NCI-H345 treated with DMSO at 0.1 percent for 48 hours (cell line): ENCODE measurements around the gene FAM177A1.
"Not testable (repeated sequence)": the region's sequence is repeated elsewhere in the genome, so short reads cannot be mapped to it uniquely, and the experiment has no call there.

ENCODE experiments used
- DNase-seq: peaks from one replicate; lab custom pipeline; 2025; ENCODE audit not compliant: unreplicated experiment; lab: John Stamatoyannopoulos, UW

Gene FAM177A1, protein sequence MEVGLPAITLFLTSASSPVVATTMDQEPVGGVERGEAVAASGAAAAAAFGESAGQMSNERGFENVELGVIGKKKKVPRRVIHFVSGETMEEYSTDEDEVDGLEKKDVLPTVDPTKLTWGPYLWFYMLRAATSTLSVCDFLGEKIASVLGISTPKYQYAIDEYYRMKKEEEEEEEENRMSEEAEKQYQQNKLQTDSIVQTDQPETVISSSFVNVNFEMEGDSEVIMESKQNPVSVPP

DNA sequence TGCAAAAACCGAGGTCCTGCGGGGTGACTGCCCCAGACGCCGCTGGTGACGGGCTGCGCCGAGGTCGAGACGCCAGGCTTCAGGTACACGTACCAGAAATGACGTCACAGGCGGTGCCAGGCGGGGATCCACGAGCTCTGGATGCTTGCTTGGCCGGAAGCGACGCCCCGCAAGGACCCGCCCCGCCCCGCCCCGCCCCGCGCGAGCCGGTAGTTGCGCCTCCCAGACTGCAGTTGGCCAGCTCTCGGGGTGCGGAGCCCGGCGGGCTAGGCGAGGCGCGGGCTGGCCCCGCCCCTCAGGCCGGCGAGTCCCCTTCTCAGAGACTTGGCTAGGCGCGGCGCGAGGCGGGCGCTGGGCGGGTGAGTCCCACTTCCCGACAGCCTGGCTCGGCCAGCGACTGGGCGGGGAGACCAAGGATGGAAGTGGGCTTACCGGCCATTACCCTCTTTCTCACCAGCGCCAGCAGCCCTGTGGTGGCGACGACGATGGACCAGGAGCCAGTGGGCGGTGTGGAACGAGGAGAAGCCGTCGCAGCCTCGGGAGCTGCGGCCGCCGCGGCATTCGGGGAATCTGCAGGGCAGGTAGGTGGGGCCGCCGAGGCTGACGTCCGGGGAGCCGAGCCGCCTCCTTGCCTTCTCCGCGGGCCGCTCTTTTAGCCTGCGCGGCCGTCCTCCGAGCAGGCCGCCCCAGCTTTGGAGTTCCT, at the start of gene FAM177A1:
Gene FAM177A1 (plus strand): TSS at position 225 of the 703 bp plus-strand sequence. CDS start 192 bp downstream, at position 417.
- peak; percentile 97 for DNase-seq

DNA sequence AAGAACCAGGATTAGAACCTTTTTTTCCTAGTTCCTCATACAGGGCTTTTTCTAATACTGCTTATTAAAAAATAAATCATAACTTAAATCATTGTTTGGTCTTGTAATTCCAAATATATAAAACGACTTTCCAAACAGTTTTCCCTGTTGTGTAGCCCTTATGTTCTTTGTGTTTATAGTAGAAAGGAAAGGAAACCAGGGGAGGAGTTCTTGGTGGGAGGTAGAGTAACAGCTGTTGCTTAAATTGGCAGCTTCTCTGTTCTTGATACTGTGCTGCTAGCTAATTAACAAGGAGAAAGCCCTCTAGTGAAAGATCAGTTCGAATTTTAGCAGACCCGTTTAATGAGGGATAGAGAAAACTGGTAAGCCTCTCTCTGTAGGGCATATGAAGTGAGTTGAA, 48.3 kb upstream of the FAM177A1 start:
- no peak for DNase-seq

DNA sequence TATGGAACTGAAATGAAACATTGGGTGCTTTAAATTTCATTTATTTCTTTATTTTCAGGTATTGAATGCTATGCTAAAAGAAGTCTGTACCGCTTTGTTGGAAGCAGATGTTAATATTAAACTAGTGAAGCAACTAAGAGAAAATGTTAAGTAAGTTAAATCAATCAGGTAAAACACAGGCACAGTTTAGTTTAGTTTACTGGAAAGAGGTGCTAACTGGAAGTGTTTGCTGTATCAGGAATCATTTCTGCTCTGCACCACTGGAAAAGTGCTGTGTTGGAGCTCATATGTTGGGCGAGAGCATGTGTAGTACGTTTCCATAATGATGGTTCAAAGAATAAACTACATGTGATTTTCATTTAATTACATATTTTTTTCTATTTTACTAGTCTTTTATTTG, 46.6 kb upstream of the FAM177A1 start:
- DNase-seq = no peak

DNA sequence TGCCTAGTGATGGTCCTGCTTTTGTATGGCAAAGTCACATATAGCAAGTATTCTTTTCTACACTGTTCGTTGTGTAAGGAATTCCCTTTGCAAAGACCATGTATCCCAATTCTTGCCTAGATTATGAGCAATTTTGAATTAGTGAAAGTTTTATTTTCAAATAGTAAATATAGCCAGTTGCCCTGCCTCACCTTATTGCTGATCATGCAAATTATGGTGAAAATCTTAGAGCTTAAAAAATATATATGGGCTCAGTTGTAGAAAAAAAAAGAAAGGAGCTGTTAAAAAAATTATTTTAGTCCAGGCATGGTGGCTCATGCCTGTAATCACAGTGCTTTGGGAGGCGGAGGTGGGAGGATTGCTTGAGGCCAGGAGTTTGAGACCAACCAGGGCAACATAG, 44.5 kb upstream of the FAM177A1 start:
- no peak for DNase-seq

DNA sequence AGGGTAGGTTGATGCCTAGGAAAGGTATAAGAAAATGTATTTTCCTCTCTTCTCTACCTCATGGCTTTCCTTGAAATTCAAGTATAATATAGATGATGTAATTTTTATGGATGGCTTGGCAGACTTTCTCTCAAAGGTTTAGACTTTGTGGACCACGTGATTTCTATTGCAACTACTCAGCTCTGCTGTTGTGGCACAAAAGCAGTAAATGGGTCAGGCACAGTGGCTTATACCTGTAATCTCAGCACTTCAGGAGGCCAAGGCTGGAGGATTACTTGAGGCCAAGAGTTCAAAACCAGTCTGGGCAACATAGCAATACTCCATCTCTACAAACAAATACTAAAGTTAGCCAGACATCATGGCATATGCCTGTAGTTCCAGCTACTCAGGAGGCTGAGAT, 41.2 kb upstream of the FAM177A1 start:
- no peak for DNase-seq

DNA sequence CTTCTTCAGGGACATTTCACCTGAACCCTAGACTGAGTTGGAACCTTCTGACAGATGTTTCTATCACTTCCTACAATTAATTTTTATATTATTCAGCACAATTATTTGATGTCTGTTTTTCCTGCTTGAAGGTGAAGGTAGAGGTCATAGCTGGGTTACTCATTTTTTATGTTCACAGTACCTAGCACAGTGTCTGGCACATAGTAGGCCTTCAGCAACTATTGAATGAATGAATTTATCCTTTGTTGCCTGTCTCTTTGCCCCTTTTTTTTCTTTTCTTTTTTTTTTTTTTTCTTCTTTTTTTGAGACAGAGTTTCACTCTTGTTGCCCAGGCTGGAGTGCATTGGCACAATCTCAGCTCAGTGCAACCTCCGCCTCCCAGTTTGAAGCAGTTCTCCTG, 29.5 kb upstream of the FAM177A1 start:
- DNase-seq = no peak

DNA sequence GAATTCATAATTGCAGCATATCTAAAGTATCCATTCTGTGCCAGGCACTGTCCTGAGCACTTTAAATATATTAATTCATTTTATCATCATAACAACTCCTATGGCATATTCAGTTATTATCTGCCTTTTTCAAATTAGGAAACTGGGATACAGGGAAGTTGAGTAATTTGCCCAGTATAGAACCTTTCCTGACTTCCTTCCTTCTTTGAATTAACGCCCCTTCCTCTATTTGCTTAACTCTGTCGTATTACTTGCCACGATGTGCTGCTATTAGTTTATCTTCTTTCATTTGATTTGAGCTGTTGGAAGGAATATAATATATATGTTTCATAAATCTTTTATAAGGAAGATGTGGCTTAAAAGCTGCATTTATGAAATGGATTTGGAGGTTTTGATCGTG, 25.4 kb upstream of the FAM177A1 start:
- no peak for DNase-seq

DNA sequence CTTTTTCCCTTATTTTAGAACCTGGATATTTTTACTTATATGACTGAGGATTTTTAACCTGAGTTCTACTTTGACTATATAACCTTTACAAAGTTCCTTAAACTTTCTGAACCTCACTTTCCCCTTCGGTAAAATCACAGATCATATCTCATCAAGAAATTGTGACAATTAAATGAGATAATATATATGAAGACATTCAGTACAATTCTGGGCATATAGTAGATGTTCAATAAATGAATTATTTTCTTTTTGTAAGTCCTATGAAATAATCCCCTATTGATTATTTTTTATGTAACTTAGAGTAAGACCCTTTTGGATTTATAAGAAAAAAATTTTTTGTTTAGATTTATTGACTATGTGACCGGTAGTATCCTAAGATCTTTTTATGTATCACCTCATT, 17.6 kb upstream of the FAM177A1 start:
- DNase-seq = no peak

DNA sequence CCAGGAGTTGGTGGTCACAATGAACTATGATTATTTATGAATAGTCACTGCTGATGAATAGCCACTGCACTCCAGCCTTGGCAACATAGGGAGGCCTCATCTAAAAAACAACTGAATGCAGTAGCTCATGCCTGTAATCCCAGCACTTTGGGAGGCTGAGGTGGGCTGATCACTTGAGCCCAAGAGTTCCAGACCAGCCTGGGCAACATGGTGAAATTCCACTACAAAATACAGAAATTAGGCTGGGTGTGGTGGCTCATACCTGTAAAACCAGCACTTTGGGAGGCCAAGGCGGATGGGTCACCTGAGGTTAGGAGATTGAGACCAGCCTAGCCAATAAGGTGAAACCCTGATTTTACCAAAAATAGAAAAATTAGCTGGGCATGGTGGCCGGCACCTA, 13.5 kb upstream of the FAM177A1 start:
- no peak for DNase-seq

DNA sequence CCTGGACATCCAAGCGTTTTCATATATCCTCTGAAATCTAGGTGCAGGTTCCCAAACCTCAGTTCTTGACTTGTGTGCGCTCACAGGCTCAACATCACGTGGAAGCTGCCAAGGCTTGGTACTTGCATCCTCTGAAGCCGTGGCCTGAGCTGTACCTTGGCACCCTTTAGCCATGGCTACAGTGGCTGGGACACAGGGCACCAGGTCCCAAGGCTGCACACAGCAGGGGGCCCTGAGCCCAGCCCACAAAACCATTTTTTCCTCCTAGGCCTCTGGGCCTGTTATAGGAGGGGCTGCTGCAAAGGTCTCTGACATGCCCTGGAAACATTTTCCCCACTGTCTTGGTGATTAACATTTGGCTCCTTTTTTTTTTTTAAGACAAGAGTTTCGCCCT, 11.6 kb upstream of the FAM177A1 start:
- DNase-seq = no peak

DNA sequence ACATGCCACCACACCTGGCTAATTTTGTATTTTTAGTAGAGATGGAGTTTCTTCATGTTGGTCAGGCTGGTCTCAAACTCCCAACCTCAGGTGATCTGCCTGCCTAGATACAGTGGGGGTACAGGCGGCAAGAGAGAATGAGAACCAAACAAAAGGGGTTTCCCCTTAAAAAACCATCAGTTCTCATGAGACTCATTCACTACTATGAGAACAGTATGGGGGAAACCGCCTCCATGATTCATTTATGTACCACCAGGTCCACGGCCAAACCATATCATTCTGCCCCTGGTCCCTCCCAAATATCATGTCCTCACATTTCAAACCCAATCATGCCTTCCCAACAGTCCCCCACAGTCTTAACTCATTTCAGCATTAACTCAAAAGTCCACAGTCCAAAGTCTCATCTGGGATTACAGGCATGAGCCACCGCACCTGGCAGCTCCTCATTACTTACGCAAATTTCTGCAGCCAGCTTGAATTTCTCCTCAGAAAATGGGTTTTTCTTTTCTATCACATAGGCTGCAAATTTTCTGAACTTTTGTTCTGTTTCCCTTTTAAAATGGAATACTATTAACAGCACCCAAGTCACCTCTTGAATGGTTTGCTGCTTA, 11.0 kb upstream of the FAM177A1 start:
- DNase-seq = not testable (repeated sequence)

DNA sequence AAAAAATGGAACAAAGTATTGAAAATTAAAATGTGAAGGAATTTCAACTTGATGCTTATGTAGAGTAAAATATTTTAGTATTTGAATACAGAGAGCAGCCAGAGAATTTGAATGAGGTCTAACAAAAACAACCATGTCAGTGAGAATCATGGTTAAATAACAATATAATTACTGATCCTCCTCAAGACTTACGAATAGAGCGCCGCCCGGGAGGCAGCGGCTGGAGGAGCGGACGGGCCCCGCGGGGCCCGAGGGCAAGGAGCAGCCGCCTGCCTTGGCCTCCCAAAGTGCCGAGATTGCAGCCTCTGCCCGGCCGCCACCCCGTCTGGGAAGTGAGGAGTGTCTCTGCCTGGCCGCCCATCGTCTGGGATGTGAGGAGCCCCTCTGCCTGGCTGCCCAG, 7.8 kb upstream of the FAM177A1 start:
- not testable (repeated sequence) for DNase-seq

DNA sequence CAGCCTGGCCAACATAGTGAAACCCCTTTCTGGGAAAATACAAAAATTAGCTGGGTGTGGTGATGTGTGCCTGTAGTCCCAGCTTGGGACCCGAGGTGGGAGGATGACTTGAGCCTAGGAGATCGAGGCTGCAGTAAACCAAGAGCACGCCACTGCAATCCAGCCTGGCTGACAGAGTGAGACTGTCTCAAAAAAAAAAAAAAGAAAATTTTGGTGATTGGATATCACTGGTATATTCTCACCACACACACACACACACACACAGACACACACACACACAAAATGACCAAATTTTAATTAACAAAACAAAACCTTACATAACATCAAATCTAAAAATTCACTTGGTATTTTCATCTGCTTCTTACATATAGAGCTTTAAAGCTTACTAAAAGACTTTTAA, 3.4 kb upstream of the FAM177A1 start:
- DNase-seq = no peak

DNA sequence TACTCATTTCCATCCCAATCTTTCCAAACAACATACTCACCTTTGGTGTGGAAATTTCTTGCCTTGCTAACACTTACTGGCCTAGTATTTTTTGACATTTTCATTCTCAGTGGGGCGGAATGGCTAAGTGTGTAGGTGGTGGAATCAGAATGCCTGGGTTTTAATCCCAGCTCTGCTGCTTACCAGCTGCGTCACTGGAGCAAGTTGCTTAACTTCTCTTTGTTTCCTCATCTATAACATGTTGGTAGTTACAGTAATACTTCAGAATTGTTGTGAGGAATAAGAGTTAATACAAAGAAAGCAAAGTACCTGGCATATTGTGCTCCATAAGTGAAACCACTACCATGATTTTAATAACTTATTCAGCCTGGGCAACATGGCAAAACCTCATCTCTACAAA, 3.0 kb upstream of the FAM177A1 start:
- DNase-seq = no peak

DNA sequence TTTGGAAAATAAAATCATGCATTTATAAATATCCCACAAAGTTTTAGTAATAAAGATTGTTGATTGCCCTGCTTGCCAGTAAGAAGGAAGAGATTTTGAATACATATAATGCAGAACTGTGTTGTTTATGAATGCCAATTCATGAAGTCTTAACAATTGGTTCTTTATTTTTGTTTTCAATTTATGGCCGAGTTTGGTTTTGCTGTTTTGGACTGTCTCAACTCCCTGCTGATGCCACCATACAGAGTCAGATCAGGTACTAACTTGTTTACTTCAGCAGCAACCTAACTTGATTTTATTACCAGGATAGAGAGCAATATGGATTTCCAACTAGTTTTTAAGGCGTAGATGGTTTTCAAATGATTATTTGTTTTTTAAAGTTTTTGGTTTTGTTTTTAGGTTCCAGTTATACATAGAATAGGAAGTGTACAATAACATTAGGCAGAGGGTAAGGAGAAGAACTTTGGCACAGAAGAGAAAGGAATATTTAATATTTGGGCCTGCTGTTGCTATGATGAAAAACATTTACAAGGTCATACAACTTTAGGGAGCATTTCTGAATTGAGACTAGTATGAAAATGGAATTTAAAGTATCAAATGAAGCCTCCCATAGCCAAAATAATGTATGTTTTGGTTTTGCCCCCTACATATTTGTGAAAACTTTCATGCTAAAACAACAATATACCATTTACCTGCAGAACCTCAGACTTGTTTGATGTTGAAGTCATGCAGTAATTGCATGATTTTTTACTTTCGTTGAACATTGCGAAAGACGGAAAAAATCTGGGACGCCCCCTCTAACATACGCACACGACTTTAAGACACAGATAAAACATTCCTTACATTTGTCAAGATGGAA, 904 bp upstream of the FAM177A1 start:
- no peak for DNase-seq

DNA sequence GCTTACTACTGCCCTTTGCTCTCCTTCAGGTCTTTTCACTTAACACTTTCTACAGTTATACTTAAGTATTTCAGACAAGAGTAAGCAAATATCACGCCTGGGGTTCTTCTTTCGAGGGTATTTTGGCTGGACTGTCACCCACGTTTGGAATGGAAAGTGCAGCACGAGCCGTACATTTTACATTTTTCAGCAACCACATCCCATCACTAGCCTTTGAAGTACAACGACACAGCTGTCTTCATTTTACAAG, 349 bp upstream of the FAM177A1 start:
- no peak for DNase-seq

DNA sequence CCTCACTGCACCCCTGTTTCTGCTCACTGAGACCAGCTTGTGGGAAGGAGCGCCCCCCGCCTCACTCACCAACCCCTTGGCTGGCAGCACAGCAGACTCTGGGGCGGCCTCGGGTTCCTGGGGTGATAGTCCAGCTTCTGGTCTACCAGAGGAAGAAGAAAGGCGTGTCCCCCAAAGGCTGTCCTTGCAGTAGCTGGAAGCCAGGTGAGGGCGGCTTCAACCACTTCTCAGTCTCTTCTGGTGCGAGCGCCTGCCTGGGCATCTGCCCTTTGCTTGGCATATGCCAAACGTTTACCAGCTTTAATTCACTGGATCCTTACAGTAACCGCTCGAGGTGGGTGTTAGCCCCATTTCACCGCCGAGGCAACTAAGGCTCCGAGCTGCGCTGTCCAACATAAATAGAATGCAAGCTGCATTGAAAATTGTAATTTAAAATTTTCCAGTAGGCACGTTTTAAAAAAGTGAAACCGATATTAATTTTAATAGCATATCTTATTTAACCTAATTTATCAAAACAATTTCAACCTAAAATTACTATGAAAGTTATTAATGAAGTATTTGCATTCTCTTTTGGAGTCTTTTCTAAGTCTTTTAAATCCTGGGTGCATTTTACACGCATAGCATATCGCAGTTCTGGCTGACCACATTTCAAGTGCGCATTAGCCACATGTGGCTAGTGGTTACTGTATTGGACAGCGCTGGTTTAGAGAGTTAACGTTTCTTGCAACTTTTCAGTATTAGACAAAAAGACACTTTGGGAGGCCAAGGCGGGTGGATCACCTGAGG, 872 bp downstream of the FAM177A1 start:
- DNase-seq = peak; percentile 27

DNA sequence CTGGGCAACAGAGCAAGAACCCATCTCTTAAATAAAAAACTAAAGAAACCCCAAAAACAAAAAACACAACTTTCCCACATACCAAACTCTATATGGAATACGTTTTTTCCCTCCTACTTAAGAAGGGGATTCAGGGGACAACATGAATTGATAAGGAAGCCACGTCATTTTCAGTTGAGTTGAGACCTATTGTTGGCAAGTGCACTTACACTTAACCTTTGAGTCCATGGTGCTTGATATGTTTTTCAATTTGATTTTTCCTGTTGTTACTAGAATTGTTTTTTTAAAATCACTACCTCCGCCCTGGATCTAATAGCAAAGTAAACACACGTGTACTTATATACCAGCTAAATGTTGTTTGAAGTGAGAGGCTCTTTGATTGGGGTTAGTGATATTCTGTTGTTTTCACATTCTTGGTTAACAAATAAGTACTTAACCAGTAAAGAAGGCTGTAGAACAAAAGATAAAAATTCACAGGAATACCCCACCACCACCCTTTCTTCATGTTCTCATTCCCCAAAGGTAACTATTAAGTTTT, 2.0 kb downstream of the FAM177A1 start:
- no peak for DNase-seq

DNA sequence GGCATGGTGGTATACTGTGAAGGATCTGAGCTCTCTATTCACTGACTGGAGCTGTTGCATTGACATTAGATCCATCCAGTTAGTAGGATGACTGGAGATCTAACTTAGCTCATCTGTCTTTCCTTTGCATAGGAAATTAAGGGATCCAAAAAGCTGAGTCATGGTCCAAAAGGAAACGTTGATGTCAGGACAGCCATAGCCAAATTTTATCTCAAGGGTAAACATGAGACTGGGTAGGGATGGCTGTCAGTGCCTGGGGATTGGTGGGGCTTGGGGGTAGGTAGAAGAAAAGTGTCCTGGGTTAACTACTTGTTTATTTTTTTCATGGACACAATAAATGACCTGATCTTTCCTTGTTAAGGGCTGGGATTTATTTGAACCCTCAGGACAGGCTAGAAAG, 4.6 kb downstream of the FAM177A1 start:
- DNase-seq = no peak

DNA sequence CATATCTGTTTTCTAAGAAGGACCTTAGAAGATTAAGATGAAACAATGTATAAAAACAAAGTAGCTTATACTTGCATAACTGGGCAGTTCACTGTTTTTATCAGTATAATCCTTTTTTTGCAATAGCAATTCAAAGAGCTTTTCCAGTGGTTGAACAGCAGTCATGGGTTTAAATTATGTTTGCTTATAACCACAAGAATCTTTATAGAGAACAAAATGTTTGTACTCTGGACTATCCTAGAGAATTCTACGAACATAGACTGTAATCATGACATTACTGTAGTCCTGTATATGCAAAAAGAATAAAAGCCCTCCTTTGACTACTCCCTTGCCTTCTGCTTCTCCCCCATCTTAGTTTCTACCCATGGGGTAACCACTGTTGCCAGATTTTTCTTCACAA, 5.7 kb downstream of the FAM177A1 start:
- DNase-seq = no peak

DNA sequence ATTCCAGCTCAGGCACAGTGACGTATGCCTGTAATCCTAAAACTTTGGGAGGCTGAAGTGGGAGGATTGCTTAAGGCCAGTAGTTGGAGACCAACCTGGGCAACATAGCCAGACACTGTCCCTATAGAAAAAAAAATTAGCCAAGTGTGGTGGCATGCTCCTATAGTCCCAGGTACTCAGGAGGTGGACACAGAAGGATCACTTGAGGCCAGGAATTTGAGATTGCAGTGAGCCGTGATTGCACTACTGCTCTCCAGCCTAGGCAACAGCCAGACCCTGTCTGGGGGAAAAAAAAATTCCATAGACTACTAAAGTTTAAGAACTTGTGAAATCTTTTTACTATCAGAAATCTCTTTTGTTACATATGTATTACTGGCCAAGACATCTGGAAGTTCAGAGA, 6.6 kb downstream of the FAM177A1 start:
- DNase-seq = no peak
